Activated naive CD4-positive, alpha-beta T cell (primary cell): Measurements from ENCODE around the gene STRC.
"Not testable (repeated sequence)": the region's sequence is repeated elsewhere in the genome, so short reads cannot be mapped to it uniquely, and the experiment has no call there.

Experiments used
- DNase-seq, 4 experiments: peaks; one replicate each; lab custom pipeline; 2025; lab: John Stamatoyannopoulos, UW

Gene STRC

DNA sequence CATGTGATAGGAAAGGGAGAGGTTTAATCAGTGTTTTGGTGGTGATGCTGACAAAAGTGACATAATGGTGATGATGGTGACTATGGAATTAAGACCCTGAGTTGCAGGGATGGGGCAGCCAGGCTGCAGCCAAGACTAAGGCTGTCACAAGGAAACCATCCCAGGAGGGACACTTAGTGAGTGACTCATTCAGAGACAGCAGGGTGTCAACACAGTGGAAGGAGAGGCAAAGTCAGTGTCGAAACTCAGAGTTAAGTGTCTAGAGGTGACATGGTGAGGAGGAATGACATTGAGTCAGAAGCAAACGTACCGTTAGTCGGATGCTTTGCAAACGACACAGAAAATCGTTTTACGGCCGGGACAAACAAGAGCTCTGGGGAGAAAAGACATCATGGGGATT lies 54.8 kb downstream of the STRC start:
- DNase-seq: not testable (repeated sequence)

DNA sequence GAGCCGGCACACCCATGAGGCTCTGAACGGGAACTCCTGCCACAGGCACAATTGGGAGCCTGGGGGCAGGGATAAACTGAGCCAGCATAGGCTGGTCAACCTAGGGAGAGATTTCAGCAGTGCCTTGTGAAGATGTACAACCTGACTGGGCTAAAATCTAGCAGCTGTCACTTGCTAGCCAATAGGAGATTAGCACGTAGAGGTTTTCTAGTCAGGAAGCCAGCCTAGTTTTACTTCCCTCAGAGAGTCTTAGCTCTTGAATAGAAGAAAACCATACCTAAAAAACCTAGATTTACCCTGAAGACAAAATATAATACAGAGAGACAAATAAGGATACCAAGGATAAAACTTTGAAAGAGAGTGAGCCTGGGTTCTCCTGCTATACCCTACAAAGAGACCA lies 55.8 kb downstream of the STRC start:
- not testable (repeated sequence) for DNase-seq

DNA sequence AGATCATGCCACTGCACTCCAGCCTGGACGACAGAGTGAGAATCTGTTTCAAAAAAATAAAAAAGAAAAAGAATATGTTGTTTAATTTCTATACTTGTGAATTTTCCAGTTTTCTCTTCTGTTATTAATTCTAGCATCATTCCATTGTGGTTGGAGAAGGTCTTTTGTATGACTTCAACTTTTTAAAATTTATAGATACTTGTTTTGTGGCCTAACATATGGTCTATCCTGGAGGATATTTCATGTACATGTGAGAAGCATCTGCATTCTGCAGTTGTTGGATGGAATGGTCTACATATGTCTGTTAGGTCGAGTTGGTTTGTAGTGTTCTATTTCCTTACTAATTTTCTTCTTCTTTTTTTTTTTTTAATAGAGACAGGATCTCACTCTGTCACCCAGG lies 65.6 kb downstream of the STRC start:
- no peak for DNase-seq

DNA sequence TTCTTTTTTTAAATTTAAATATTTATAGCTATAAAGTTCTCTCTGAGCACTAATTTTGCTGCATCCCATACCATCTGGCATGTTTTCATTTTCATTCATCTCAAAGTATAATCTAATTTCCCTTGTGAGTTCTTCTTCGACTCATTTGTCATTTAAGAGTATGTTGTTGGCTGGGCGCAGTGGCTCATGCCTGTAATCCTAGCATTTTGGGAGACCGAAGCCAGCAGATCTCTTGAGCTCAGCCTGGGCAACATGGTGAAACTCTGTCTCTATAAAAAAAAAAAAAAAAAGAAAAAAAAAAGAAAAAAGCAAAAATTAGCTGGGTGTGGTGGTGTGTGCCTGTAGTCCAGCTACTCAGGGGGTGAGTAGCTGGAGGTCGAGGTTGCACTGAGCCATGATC lies 66.3 kb downstream of the STRC start:
- no peak for DNase-seq

DNA sequence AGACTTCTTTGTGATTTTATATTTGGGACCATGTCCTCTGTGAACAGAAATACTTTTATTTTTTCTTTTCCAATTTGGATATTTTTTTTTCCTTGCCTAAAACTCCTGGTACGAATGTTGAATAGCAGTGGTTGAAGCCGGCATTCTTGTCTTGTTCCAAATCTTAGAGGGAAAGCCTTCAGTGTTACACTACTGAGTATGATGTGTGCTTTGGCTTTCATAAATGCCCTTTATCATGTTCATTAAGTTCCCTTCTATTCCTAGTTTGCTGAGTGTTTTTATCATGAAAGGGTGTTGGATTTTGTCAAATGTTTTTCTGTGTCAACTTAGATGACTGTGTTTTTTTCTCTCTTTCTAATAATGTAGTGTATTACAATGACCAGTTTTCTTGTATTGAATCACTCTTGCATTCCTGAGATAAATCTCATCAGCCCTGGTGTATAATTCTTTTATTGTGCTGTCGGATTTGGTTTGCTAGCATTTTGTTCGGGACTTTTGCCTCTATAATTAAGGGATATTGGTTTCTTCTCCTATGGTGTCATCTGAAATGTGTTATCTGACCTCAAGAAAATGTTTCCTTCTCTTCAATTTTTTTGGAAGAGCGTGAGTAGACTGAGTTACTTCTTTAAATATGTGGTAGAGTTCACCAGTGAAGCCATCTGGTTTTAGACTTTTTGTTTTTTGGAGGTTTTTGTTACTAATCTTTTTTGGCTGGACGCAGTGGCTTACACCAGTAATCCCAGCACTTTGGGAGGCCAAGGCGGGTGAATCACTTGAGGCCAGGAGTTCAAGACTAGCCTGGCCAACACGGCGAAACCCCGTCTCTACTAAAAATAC lies 67.9 kb downstream of the STRC start:
- no peak for DNase-seq
